Fibroblast of mammary gland (primary cell): ENCODE measurements around the gene PILRA.
"Not testable (repeated sequence)": the region's sequence is repeated elsewhere in the genome, so short reads cannot be mapped to it uniquely, and the experiment has no call there.

Source experiments
- DNase-seq: peaks from one replicate; pipeline ENCODE4 v3.0.0-alpha.2; 2010; ENCODE audit warnings: low read depth
- H3K4me3 ChIP-seq: 2 replicates; pipeline ENCODE4 v1.5.1; 2011; ENCODE audit warnings: low read depth, mild to moderate bottlenecking, low read length, moderate library complexity; ENCODE audit not compliant: control insufficient read depth
- TF ChIP-seq, protein P1 (sequence below): conservative IDR thresholded peaks from 2 replicates; pipeline ENCODE4 v1.5.1; 2011; ENCODE audit warnings: low read depth, low read length, inconsistent platforms; ENCODE audit not compliant: control insufficient read depth, insufficient read depth

PILRA gene

DNA sequence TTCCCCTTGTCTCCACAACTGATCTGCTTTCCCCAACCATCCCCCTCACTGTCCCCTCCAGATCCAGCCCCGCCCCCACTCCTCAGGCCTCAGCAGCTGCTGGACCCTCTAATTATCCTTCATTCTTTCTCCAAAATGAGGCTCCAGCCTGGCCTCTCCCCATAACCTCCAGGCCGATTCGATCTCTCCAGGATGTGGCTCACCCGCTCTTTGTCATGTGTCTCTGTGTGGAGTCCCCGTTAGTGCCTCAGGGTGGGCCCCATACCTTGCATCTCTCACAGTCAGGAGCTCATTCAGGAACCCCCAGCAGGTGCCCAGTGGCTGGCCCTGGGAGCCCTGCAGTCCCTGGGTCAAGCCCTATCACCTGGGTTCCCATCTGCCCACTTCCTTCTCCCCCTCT is 1.3 kb downstream of the PILRA start:
- no peak for DNase-seq
- TF ChIP-seq, protein P1, sequence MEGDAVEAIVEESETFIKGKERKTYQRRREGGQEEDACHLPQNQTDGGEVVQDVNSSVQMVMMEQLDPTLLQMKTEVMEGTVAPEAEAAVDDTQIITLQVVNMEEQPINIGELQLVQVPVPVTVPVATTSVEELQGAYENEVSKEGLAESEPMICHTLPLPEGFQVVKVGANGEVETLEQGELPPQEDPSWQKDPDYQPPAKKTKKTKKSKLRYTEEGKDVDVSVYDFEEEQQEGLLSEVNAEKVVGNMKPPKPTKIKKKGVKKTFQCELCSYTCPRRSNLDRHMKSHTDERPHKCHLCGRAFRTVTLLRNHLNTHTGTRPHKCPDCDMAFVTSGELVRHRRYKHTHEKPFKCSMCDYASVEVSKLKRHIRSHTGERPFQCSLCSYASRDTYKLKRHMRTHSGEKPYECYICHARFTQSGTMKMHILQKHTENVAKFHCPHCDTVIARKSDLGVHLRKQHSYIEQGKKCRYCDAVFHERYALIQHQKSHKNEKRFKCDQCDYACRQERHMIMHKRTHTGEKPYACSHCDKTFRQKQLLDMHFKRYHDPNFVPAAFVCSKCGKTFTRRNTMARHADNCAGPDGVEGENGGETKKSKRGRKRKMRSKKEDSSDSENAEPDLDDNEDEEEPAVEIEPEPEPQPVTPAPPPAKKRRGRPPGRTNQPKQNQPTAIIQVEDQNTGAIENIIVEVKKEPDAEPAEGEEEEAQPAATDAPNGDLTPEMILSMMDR = no peak
- no peak overlapping the region for H3K4me3 ChIP-seq

DNA sequence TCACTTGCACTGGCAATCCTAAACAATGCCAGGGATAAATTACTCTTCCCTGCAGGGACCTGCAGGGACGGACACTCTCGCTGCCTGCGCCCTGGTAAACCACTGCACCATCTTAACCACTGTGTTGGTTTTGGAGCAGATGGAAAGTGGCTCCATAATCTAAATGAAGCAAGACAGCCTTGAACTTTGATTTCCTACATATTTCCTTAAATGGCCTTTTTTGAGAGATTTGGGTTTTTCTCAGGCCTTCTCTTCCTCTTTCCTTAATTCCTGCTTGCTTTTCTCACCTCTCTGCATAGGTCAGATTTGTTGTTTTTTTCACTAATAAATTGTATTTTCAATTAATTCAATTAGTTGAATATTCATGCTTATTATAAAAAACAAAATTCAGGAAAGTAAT is 2.8 kb downstream of the PILRA start:
- no peak for DNase-seq
- no peak overlapping the region for H3K4me3 ChIP-seq
- TF ChIP-seq, protein P1 = no peak

DNA sequence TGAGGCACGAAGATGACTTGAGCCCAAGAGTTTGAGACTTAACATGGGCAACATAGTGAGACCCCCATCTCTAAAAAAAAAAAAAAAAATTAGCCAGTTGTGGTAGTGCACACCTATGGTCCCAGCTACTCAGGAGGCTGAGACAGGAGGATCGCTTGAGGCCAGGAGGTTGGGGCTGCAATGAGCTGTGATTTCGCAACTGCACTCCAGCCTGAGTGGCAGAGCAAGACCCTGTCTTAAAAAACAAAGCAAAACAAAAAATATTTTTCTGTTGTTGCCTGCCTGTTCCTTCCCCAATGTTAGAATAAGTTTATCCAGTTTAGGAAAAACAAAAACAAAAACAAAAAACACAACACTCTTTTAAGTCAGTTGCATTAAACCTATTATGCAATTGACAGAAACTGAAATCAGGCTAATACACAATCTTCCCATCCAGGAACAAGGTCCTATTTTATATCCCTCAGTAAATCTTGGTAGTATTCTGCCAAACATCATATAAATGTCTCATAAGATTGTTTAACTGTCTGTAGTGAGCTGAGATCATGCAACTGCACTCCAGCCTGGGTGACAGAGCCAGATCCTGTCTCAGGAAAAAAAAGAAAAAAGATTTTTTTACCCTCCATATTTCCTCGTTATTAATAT is 4.9 kb downstream of the PILRA start:
- no peak overlapping the region for H3K4me3 ChIP-seq
- DNase-seq = no peak
- TF ChIP-seq, protein P1 = no peak

DNA sequence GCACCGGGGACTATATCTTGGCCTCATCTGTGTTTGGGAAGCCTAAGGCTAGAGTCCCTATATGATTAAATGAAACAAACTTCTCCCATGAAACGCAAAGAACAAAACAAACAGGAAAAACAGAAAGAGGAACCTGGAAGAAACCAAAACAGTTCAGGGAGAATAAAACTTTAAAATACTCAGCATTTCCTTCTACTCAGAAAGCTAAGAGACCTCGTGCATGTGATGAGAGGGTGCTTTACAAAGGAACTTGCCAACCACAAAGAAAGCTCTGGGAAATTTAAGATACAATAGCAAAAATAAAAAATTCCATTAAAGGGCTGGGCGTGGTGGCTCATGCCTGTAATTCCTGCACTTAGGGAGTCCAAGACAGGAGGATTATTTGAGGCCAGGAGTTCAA is 6.9 kb downstream of the PILRA start:
- TF ChIP-seq, protein P1 = no peak
- no peak for DNase-seq
- no peak overlapping the region for H3K4me3 ChIP-seq

DNA sequence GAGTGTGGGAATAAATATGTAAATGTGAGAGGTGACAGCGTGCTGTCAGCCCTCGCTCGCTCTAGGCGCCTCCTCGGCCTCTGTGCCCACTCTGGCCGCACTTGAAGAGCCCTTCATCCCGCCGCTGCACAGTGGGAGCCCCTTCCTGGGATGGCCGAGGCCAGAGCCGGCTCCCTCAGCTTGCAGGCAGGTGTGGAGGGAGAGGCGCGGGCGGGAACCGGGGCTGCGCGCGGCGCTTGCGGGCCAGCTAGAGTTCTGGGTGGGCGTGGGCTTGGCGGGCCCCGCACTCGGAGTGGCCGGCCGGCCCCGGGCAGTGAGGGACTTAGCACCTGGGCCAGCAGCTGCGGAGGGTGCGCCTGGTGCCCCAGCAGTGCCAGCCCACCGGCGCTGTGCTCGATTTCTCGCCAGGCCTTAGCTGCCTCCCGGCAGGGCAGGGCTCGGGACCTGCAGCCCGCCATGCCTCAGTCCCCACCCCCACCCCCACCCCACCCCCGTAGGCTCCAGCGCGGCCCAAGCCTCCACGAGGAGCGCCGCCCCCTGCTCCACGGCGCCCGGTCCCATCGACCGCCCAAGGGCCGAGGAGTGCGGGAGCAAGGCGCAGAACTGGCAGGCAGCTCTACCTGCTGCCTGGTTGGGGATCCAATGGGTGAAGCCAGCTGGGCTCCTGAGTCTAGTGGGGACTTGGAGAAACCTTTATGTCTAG is 8.4 kb downstream of the PILRA start:
- not testable (repeated sequence) for DNase-seq, H3K4me3 ChIP-seq

DNA sequence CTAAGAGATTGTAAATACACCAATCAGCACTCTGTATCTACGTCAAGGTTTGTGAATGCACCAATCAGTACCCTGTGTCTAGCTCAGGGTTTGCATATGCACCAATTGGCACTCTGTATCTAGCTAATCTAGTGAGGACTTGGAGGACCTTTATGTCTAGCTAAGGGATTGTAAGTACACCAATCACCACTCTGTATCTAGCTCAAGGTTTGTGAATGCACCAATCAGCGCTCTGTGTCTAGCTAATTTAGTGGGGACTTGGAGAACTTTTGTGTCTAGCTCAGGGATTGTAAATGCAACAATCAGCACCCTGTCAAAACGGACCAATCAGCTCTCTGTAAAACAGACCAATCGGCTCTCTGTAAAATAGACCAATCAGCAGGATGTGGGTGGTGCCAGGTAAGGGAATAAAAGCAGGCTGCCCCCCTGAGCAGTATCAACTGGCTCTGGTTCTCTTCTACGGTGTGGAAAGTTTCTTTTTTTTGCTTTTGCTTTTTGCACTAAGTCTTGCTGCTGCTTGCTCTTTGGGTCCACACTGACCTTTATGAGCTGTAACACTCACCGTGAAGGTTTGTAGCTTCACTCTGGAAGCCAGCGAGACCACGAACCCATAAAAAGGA is 9.1 kb downstream of the PILRA start:
- DNase-seq, H3K4me3 ChIP-seq: not testable (repeated sequence)

DNA sequence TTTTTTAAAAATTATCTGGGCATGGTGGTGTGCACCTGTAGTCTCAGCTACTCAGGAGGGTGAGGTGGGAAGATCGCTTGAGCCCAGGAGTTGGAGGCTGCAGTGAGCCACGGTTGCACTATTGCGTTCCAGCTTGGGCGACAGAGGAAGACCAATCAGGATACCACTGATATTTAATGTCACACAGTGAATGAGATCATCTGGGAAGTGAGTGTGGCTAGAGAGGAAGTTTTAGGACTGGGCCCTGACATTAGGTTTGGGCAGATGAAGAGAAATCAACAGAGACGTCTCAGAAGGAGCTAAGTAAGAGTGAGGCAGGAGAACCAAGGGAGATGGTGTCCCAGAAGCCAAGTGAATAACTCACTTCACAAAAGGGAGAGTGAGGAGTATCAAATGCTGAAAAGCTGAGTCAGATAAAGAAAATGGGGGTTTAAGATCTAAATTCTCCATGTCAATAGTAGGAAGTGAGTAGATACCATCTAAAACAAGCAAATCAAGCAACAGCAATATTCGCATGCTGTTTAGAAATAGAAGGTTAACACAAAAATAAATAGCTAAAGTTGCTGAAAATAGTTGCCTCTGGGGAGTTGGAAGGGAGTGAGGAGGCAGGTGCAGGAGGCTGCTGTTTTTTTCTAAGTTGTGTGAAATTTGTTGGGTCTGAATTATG is 11.5 kb downstream of the PILRA start:
- TF ChIP-seq, protein P1 = no peak
- H3K4me3 ChIP-seq = no peak overlapping the region
- no peak for DNase-seq
